H1 (cell line): ENCODE measurements around the gene CDHR2. TPM values are rescaled to one million over a fixed set of nuclear protein-coding genes. Genes with fewer than 3 reads are reported as not detected.

Source experiments
- CTCF ChIA-PET: fragments of 300-600 bp; sonication (Branson Sonifier 250); formaldehyde crosslinking; loops from one replicate; lab custom pipeline; 2021; ENCODE audit not compliant: partially characterized antibody; lab: Charles Lee
- POLR2A ChIA-PET: fragments of 300-600 bp; sonication (Branson Sonifier 250); formaldehyde crosslinking; loops from one replicate; lab custom pipeline; 2021; ENCODE audit warnings: inconsistent platforms; ENCODE audit not compliant: partially characterized antibody; lab: Charles Lee
- DNase-seq, 2 experiments: peaks; one replicate each; pipeline versions ENCODE4 v3.0.0 to v3.0.0-alpha.2; 2010 to 2022; ENCODE audit warnings: low spot score in 2 of 2, low read depth in 1 of 2, mixed read lengths in 1 of 2
- FAIRE-seq: peaks from 2 replicates; lab custom pipeline; 2011; peaks lifted over from hg19 to GRCh38; lab: Jason Lieb, UNC
- H2AFZ ChIP-seq: 2 replicates; pipeline ENCODE4 v1.8.1; 2012; ENCODE audit warnings: low read length, inconsistent platforms
- H2AK5ac ChIP-seq: 2 replicates; pipeline ENCODE4 v1.6.1; 2013; ENCODE audit warnings: low read depth, low read length
- H2BK120ac ChIP-seq: replicated peaks from 2 replicates; pipeline ENCODE3; 2013; ENCODE audit warnings: low read depth, low read length, inconsistent platforms
- H2BK12ac ChIP-seq: 2 replicates; pipeline ENCODE4 v1.6.1; 2013; ENCODE audit warnings: low read depth, low read length
- H2BK15ac ChIP-seq: 2 replicates; pipeline ENCODE4 v1.6.1; 2013; ENCODE audit warnings: low read length
- H2BK20ac ChIP-seq: 2 replicates; pipeline ENCODE4 v1.6.1; 2013; ENCODE audit warnings: low read length
- H2BK5ac ChIP-seq: 2 replicates; pipeline ENCODE4 v1.6.1; 2013; ENCODE audit warnings: low read depth, low read length
- H3K14ac ChIP-seq: 2 replicates; pipeline ENCODE4 v1.6.1; 2013; ENCODE audit warnings: inconsistent platforms; ENCODE audit not compliant: insufficient read length
- H3K18ac ChIP-seq: 2 replicates; pipeline ENCODE4 v1.6.1; 2013; ENCODE audit warnings: low read length; ENCODE audit errors: extremely low read depth
- H3K23ac ChIP-seq: 2 replicates; pipeline ENCODE4 v1.6.1; 2013; ENCODE audit warnings: inconsistent platforms; ENCODE audit not compliant: insufficient read length
- H3K23me2 ChIP-seq: 2 replicates; pipeline ENCODE4 v1.6.1; 2013; ENCODE audit warnings: low read depth, low read length
- H3K27ac ChIP-seq: 2 replicates; pipeline ENCODE4 v1.6.1; 2011; ENCODE audit warnings: low read depth, low read length, inconsistent platforms
- H3K27me3 ChIP-seq, 4 experiments: replicated peaks in 1 of 4; 1 replicate in 1 of 4; 2 replicates in 3 of 4; pipeline versions ENCODE4 v1.6.1 to v1.8.1; 2011 to 2013; ENCODE audit warnings: low read length in 3 of 4, mild to moderate bottlenecking in 3 of 4, inconsistent platforms in 2 of 4, mixed read lengths in 2 of 4, moderate library complexity in 1 of 4; ENCODE audit not compliant: control insufficient read depth in 3 of 4, insufficient read depth in 3 of 4; ENCODE audit errors: extremely low read depth in 1 of 4
- H3K36me3 ChIP-seq, 4 experiments: 2 replicates each; pipeline versions ENCODE4 v1.6.1 to v1.8.1; 2011 to 2013; ENCODE audit warnings: mild to moderate bottlenecking in 4 of 4, low read length in 3 of 4, moderate library complexity in 2 of 4, control low read depth in 1 of 4, inconsistent platforms in 1 of 4; ENCODE audit not compliant: insufficient read depth in 4 of 4, control insufficient read depth in 2 of 4
- H3K4ac ChIP-seq: replicated peaks from 2 replicates; pipeline ENCODE3; 2013; ENCODE audit warnings: low read length, low read depth, mixed read lengths, inconsistent platforms; ENCODE audit not compliant: insufficient read length
- H3K4me1 ChIP-seq, 4 experiments: replicated peaks in 1 of 4; 1 replicate in 1 of 4; 2 replicates in 3 of 4; pipeline versions ENCODE4 v1.6.1 to v1.8.1; 2011 to 2013; ENCODE audit warnings: low read length in 3 of 4, inconsistent platforms in 2 of 4, mixed read lengths in 1 of 4; ENCODE audit not compliant: insufficient read depth in 4 of 4, control insufficient read depth in 3 of 4
- H3K4me2 ChIP-seq, 2 experiments: 2 replicates each; pipeline versions ENCODE4 v1.6.1 to v1.8.1; 2011 to 2013; ENCODE audit warnings: low read depth in 2 of 2, low read length in 2 of 2, control low read depth in 1 of 2, inconsistent platforms in 1 of 2, mild to moderate bottlenecking in 1 of 2; ENCODE audit not compliant: insufficient read depth in 1 of 2
- H3K4me3 ChIP-seq, 4 experiments: fragments of 200-600, 300-600 bp in 1 of 4; sonication (generic), shearing (Covaris generic), sonication (Bioruptor Twin) in 1 of 4; 2 replicates each; pipeline versions ENCODE4 v1.5.1 to v1.8.1; 2011 to 2016; ENCODE audit warnings: low read length in 4 of 4, low read depth in 3 of 4, control low read depth in 2 of 4, inconsistent platforms in 2 of 4, mild to moderate bottlenecking in 2 of 4, mixed read lengths in 1 of 4, moderate library complexity in 1 of 4; ENCODE audit not compliant: insufficient read depth in 2 of 4; ENCODE audit errors: extremely low read depth in 1 of 4
- H3K56ac ChIP-seq: replicated peaks from 2 replicates; pipeline ENCODE3; 2013; ENCODE audit warnings: low read depth, mild to moderate bottlenecking, mixed read lengths, low read length, inconsistent platforms; ENCODE audit not compliant: insufficient read length
- H3K79me1 ChIP-seq: 2 replicates; pipeline ENCODE4 v1.6.1; 2013; ENCODE audit warnings: low read depth, low read length, control low read depth
- H3K79me2 ChIP-seq, 2 experiments: 2 replicates each; pipeline versions ENCODE4 v1.6.1 to v1.8.1; 2012 to 2013; ENCODE audit warnings: low read length in 2 of 2, mild to moderate bottlenecking in 2 of 2, inconsistent platforms in 1 of 2; ENCODE audit not compliant: insufficient read depth in 2 of 2, control insufficient read depth in 1 of 2
- H3K9ac ChIP-seq, 4 experiments: replicated peaks in 1 of 4; 1 replicate in 1 of 4; 2 replicates in 3 of 4; pipeline versions ENCODE4 v1.6.1 to v1.8.1; 2011 to 2013; ENCODE audit warnings: low read depth in 3 of 4, low read length in 3 of 4, control low read depth in 2 of 4, mild to moderate bottlenecking in 2 of 4, moderate library complexity in 2 of 4, inconsistent platforms in 1 of 4; ENCODE audit errors: extremely low read depth in 1 of 4
- H3K9me3 ChIP-seq, 2 experiments: 2 replicates each; pipeline versions ENCODE4 v1.6.1 to v1.8.1; 2012 to 2013; ENCODE audit warnings: mild to moderate bottlenecking in 2 of 2, moderate library complexity in 2 of 2, control low read depth in 1 of 2, inconsistent platforms in 1 of 2, low read depth in 1 of 2, low read length in 1 of 2, mixed read lengths in 1 of 2; ENCODE audit not compliant: insufficient read depth in 2 of 2
- H4K20me1 ChIP-seq, 2 experiments: replicated peaks in 1 of 2; 2 replicates each; pipeline versions ENCODE3 to v1.8.1; 2011 to 2013; ENCODE audit warnings: inconsistent platforms in 2 of 2, low read length in 2 of 2, mild to moderate bottlenecking in 1 of 2; ENCODE audit not compliant: insufficient read depth in 2 of 2, control insufficient read depth in 1 of 2
- H4K5ac ChIP-seq: 2 replicates; pipeline ENCODE4 v1.6.1; 2013; ENCODE audit warnings: low read length, low read depth, mixed read lengths, inconsistent platforms; ENCODE audit not compliant: insufficient read length
- H4K8ac ChIP-seq: 2 replicates; pipeline ENCODE4 v1.8.0; 2013; ENCODE audit warnings: mild to moderate bottlenecking, moderate library complexity, low read length, inconsistent platforms; ENCODE audit not compliant: insufficient read depth; ENCODE audit errors: extremely low read depth
- H4K91ac ChIP-seq: replicated peaks from 2 replicates; pipeline ENCODE3; 2013; ENCODE audit warnings: low read length, mixed read lengths, inconsistent platforms; ENCODE audit not compliant: insufficient read length
- ATF2 ChIP-seq: IDR thresholded peaks from 2 replicates; pipeline ENCODE4 v1.6.1; 2012; ENCODE audit warnings: low read length, inconsistent platforms
- GTF2F1 ChIP-seq: IDR thresholded peaks from 2 replicates; pipeline ENCODE4 v1.6.1; 2012; ENCODE audit warnings: low read depth, low read length, improper control_type of control experiment, borderline replicate concordance
- HDAC6 ChIP-seq: IDR thresholded peaks from one replicate; pipeline ENCODE4 v1.7.1; 2012; ENCODE audit warnings: low read depth, mild to moderate bottlenecking, inconsistent platforms, low read length, moderate library complexity
- WGBS, 2 experiments: shearing (Covaris generic) in 1 of 2; methylation state at CpG; one replicate each; pipeline versions ENCODE4 v1.1.6 to v1.1.7; 2013 to 2015; ENCODE audit warnings: low lambda C conversion rate in 2 of 2, mixed read lengths in 2 of 2, inconsistent platforms in 1 of 2, low coverage in 1 of 2, missing lambda C conversion rate in 1 of 2; ENCODE audit not compliant: insufficient replicate concordance in 2 of 2, insufficient coverage in 1 of 2, insufficient read length in 1 of 2; ENCODE audit errors: extremely low coverage in 1 of 2, missing lambda C conversion rate in 1 of 2; 5-methylcytosine and 5-hydroxymethylcytosine counted together
- polyA plus RNA-seq, 7 experiments: library from polyadenylated mRNA; depleted of rRNA in 3 of 7; stranded (reverse) in 5 of 7; unstranded in 2 of 7; fragments of >200 nt in 5 of 7; fragments of 200-250 nt in 2 of 7; gene quantifications; 1 replicate in 5 of 7; 2 replicates in 1 of 7; 4 replicates in 1 of 7; pipeline versions ENCODE4 v1.2.1 to v1.2.3, GENCODE V29; 2011 to 2013; ENCODE audit warnings: missing spikeins in 2 of 7, mixed read lengths in 2 of 7
- total RNA-seq: library from RNA; stranded (reverse); fragmentation: NEBNext Ultra II Directional; extraction: Animal tissue kit (Norgen Biotek cat#: 25700); gene quantifications from 2 replicates; pipeline ENCODE4 v1.2.1, GENCODE V29; 2021

The CDHR2 gene
- total and polyA plus RNA-seq, 2 of the 8 experiments (the other 6 are each of a cell fraction or from before 2014, with no cell fraction given), result 0.02 to 0.43 TPM

DNA sequence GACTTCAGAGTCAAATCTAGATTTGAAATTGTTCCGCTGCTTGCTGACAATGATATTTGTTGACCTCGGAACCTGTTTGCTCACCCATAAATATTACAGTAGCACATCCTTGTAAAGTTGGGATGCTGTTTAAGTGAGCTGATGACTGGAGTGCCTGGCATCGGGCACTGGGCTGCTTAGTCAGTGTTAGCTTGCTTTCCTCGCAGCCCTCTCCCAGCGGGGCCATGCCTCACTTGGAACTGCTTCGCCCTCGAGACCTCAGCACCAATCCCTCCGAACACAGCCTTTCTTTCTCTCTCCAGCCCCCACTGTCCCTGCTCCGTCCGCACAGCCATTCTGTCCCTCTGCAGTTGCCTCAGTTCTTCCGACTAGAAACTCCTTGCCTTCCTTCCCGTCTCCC is 35.4 kb upstream of the CDHR2 start:
- Histone ChIP-seq H4K91ac (no peak overlapping the region), H3K4me2 (no peak overlapping the region), H4K20me1 (peaks cover 0 to 1% of the 10 kb centered on the region in 2 experiments), H3K4me3 (no peak overlapping the region), H2BK120ac (no peak overlapping the region), H3K23me2 (0 out of 2 replicates have a peak, but pooled peaks cover 3% of the 10 kb centered on the region), H3K18ac (peak overlapping the region; percentile 83; the same call in 1 of the 2 replicates), H3K56ac (no peak overlapping the region), H3K79me1 (no peaks in the 10 kb centered on the region), H4K5ac (no peak overlapping the region), H3K4ac (no peak overlapping the region), H3K27me3 (no peaks in the 10 kb centered on the region; a peak in 2 of 7 replicates), H4K8ac (0 out of 2 replicates have a peak overlapping the region, but pooled peaks have one; percentile 47), H3K27ac (no peak overlapping the region), H2AFZ (no peak overlapping the region), H3K9me3 (no peaks in the 10 kb centered on the region), H2BK15ac (no peak overlapping the region), H3K36me3 (peaks cover 0 to 6% (median 0%) of the 10 kb centered on the region in 4 experiments; a peak in 2 of 8 replicates), H3K4me1 (no peaks in the 10 kb centered on the region), H2BK5ac (no peak overlapping the region), H2BK12ac (peak overlapping the region; percentile 87; the same call in 1 of the 2 replicates), H3K23ac (no peak overlapping the region), H3K79me2 (no peaks in the 10 kb centered on the region), H2BK20ac (no peak overlapping the region), H3K9ac (no peak overlapping the region), H3K14ac (no peak overlapping the region), H2AK5ac (no peak overlapping the region)
- FAIRE-seq, result no peak
- ChIA-PET POLR2A (interaction anchor here (1.1 to 26.0 kb wide), 3 partner anchors 9 to 126 kb away, joined by 3 to 458 read pairs (median 7); partner anchors contain the start of genes NOP16 and RNF44), CTCF (interaction anchor here (0.6 to 1.1 kb wide), 2 partner anchors 56 to 71 kb away, joined by 3 read pairs; no protein-coding TSS in a partner anchor)
- DNase-seq, result no peak
- TF ChIP-seq ATF2, result no peak
- TF ChIP-seq GTF2F1, result no peak
- TF ChIP-seq HDAC6, result no peak
- WGBS, 2 experiments, result 92% methylated on average over 12 of the region's 12 CpGs; no CpG with 5 or more reads in 1 of the 2 experiments
